Breast epithelium (tissue), 4 donors: ENCODE data around the gene SHMT2. TPM values are rescaled to one million over a fixed set of nuclear protein-coding genes. Genes with fewer than 3 reads are reported as not detected.

ENCODE experiments used
- DNase-seq, 2 donors: peaks; one replicate each; pipeline ENCODE4 v3.0.0-alpha.2; 2019; ENCODE audit warnings: low spot score in 2 of 2
- H3K27ac ChIP-seq, 2 donors: fragments of 200-600 bp; sonication (generic) in 1 of 2; one replicate each; pipeline ENCODE4 v1.5.1; 2016 to 2019; ENCODE audit warnings: mild to moderate bottlenecking in 1 of 2
- H3K27me3 ChIP-seq, 2 donors: fragments of 200-600 bp; sonication (generic) in 1 of 2; one replicate each; pipeline versions ENCODE4 v1.5.1 to v1.6.0; 2017 to 2019; ENCODE audit warnings: control low read depth in 1 of 2, mild to moderate bottlenecking in 1 of 2
- H3K36me3 ChIP-seq: fragments of 200-600 bp; one replicate; pipeline ENCODE4 v1.5.1; 2019
- H3K4me1 ChIP-seq, 2 donors: fragments of 200-600 bp; sonication (generic); one replicate each; pipeline ENCODE4 v1.5.1; 2016 to 2019; ENCODE audit warnings: control low read depth in 1 of 2
- H3K4me3 ChIP-seq, 3 donors: fragments of 200-600 bp; sonication (generic); 1 replicate in 2 of 3; 2 replicates in 1 of 3; pipeline ENCODE4 v1.5.1; 2016 to 2019; ENCODE audit warnings: mild to moderate bottlenecking in 3 of 3, moderate library complexity in 2 of 3
- H3K9me3 ChIP-seq, 2 donors: fragments of 200-600 bp; sonication (generic) in 1 of 2; one replicate each; pipeline ENCODE4 v1.5.1; 2016 to 2019; ENCODE audit warnings: control low read depth in 1 of 2
- CTCF ChIP-seq, 3 donors: fragments of 450-650 bp; IDR thresholded peaks; one replicate each; pipeline ENCODE4 v1.5.1; 2016 to 2017; ENCODE audit warnings: antibody characterized with exemption in 3 of 3, mild to moderate bottlenecking in 3 of 3, moderate library complexity in 3 of 3
- POLR2A ChIP-seq: fragments of 450-650 bp; IDR thresholded peaks from one replicate; pipeline ENCODE4 v1.6.1; 2016; ENCODE audit warnings: antibody characterized with exemption, mild to moderate bottlenecking, moderate library complexity
- POLR2AphosphoS5 ChIP-seq, 3 donors: sonication (generic); formaldehyde crosslinking; IDR thresholded peaks; one replicate each; pipeline ENCODE4 v1.6.1; 2017; ENCODE audit warnings: antibody characterized with exemption in 3 of 3
- intact Hi-C: fragments of 100-400 bp; cut with DNase I; formaldehyde crosslinking; loops from one replicate; pipeline ENCODE4 v1.15.1; 2023; ENCODE audit warnings: low total_unique reads
- total RNA-seq, 3 donors: library from RNA; depleted of rRNA; stranded (reverse); fragments of >200 nt; gene quantifications; one replicate each; pipeline ENCODE4 v1.1.0, GENCODE V29; 2016

Gene SHMT2
- total RNA-seq, 3 donors from 2014 or later: 37.9 to 63.3 (median 46.7) TPM

- intact Hi-C loops: no loop called here
- TF ChIP-seq POLR2A: no peak
- no peak for TF ChIP-seq CTCF (IDR thresholded peaks at IDR 0.05)
- TF ChIP-seq POLR2AphosphoS5 (IDR thresholded peaks at IDR 0.05): no peak
- H3K4me3 ChIP-seq: no peak overlapping the region
- H3K36me3 ChIP-seq: no peaks in the 10 kb centered on the region
- DNase-seq: no peak
- no peaks in the 10 kb centered on the region for H3K4me1 ChIP-seq
- no peaks in the 10 kb centered on the region for H3K9me3 ChIP-seq
- H3K27me3 ChIP-seq: no peaks in the 10 kb centered on the region
- H3K27ac ChIP-seq: peak overlapping the region; percentile 40 to 64
These were observed 42.1 kb upstream of the SHMT2 start for GRCh38 chr12:57187222-57188089.

GRCh38 chr12:57188090-57188425 lies 41.5 kb upstream of the SHMT2 start:
- Histone ChIP-seq H3K4me3 (no peak overlapping the region), H3K9me3 (no peaks in the 10 kb centered on the region), H3K27ac (peak overlapping the region; percentile 40 to 64), H3K27me3 (no peaks in the 10 kb centered on the region), H3K4me1 (no peaks in the 10 kb centered on the region), H3K36me3 (no peaks in the 10 kb centered on the region)
- intact Hi-C loops: no loop called here
- TF ChIP-seq CTCF (IDR thresholded peaks at IDR 0.05): no peak
- no peak for TF ChIP-seq POLR2A
- TF ChIP-seq POLR2AphosphoS5 (IDR thresholded peaks at IDR 0.05): no peak
- DNase-seq: peak in 1 of 2 donors; percentile 35

- no peak overlapping the region for H3K4me3 ChIP-seq
- no peaks in the 10 kb centered on the region for H3K27me3 ChIP-seq
- no peaks in the 10 kb centered on the region for H3K4me1 ChIP-seq
- TF ChIP-seq CTCF (IDR thresholded peaks at IDR 0.05) (no peak), POLR2AphosphoS5 (IDR thresholded peaks at IDR 0.05) (no peak), POLR2A (no peak)
- H3K9me3 ChIP-seq: no peaks in the 10 kb centered on the region
- intact Hi-C loops: no loop called here
- H3K27ac ChIP-seq: no peak overlapping the region
- no peaks in the 10 kb centered on the region for H3K36me3 ChIP-seq
- no peak for DNase-seq
These were observed 39.5 kb upstream of the SHMT2 start for GRCh38 chr12:57190037-57190436.

- Histone ChIP-seq H3K4me1 (no peaks in the 10 kb centered on the region), H3K27me3 (no peaks in the 10 kb centered on the region), H3K27ac (no peak overlapping the region), H3K4me3 (no peak overlapping the region), H3K36me3 (no peaks in the 10 kb centered on the region), H3K9me3 (no peaks in the 10 kb centered on the region)
- intact Hi-C loops: no loop called here
- no peak for TF ChIP-seq POLR2A
- no peak for TF ChIP-seq POLR2AphosphoS5 (IDR thresholded peaks at IDR 0.05)
- no peak for TF ChIP-seq CTCF (IDR thresholded peaks at IDR 0.05)
- no peak for DNase-seq
These were observed 38.7 kb upstream of the SHMT2 start for GRCh38 chr12:57190821-57191220.

- no peak for TF ChIP-seq CTCF (IDR thresholded peaks at IDR 0.05)
- no peak for TF ChIP-seq POLR2A
- TF ChIP-seq POLR2AphosphoS5 (IDR thresholded peaks at IDR 0.05): no peak
- no peak overlapping the region for H3K4me3 ChIP-seq
- no peaks in the 10 kb centered on the region for H3K27me3 ChIP-seq
- H3K4me1 ChIP-seq: no peaks in the 10 kb centered on the region
- H3K27ac ChIP-seq: no peak overlapping the region
- no peak for DNase-seq
- intact Hi-C loops: no loop called here
- H3K9me3 ChIP-seq: no peaks in the 10 kb centered on the region
- no peaks in the 10 kb centered on the region for H3K36me3 ChIP-seq
These were observed 38.1 kb upstream of the SHMT2 start for GRCh38 chr12:57191410-57191809.
